H1 (cell line): ENCODE data around the gene GAK. TPM values are rescaled to one million over a fixed set of nuclear protein-coding genes. Genes with fewer than 3 reads are reported as not detected.

Source experiments
- CTCF ChIA-PET: fragments of 300-600 bp; sonication (Branson Sonifier 250); formaldehyde crosslinking; loops from one replicate; lab custom pipeline; 2021; ENCODE audit not compliant: partially characterized antibody; lab: Charles Lee
- POLR2A ChIA-PET: fragments of 300-600 bp; sonication (Branson Sonifier 250); formaldehyde crosslinking; loops from one replicate; lab custom pipeline; 2021; ENCODE audit warnings: inconsistent platforms; ENCODE audit not compliant: partially characterized antibody; lab: Charles Lee
- DNase-seq, 2 experiments: peaks; one replicate each; pipeline versions ENCODE4 v3.0.0 to v3.0.0-alpha.2; 2010 to 2022; ENCODE audit warnings: low spot score in 2 of 2, low read depth in 1 of 2, mixed read lengths in 1 of 2
- FAIRE-seq: peaks from 2 replicates; lab custom pipeline; 2011; peaks lifted over from hg19 to GRCh38; lab: Jason Lieb, UNC
- H2AFZ ChIP-seq: 2 replicates; pipeline ENCODE4 v1.8.1; 2012; ENCODE audit warnings: low read length, inconsistent platforms
- H2AK5ac ChIP-seq: 2 replicates; pipeline ENCODE4 v1.6.1; 2013; ENCODE audit warnings: low read depth, low read length
- H2BK120ac ChIP-seq: replicated peaks from 2 replicates; pipeline ENCODE3; 2013; ENCODE audit warnings: low read depth, low read length, inconsistent platforms
- H2BK12ac ChIP-seq: 2 replicates; pipeline ENCODE4 v1.6.1; 2013; ENCODE audit warnings: low read depth, low read length
- H2BK15ac ChIP-seq: 2 replicates; pipeline ENCODE4 v1.6.1; 2013; ENCODE audit warnings: low read length
- H2BK20ac ChIP-seq: 2 replicates; pipeline ENCODE4 v1.6.1; 2013; ENCODE audit warnings: low read length
- H2BK5ac ChIP-seq: 2 replicates; pipeline ENCODE4 v1.6.1; 2013; ENCODE audit warnings: low read depth, low read length
- H3K14ac ChIP-seq: 2 replicates; pipeline ENCODE4 v1.6.1; 2013; ENCODE audit warnings: inconsistent platforms; ENCODE audit not compliant: insufficient read length
- H3K18ac ChIP-seq: 2 replicates; pipeline ENCODE4 v1.6.1; 2013; ENCODE audit warnings: low read length; ENCODE audit errors: extremely low read depth
- H3K23ac ChIP-seq: 2 replicates; pipeline ENCODE4 v1.6.1; 2013; ENCODE audit warnings: inconsistent platforms; ENCODE audit not compliant: insufficient read length
- H3K23me2 ChIP-seq: 2 replicates; pipeline ENCODE4 v1.6.1; 2013; ENCODE audit warnings: low read depth, low read length
- H3K27ac ChIP-seq: 2 replicates; pipeline ENCODE4 v1.6.1; 2011; ENCODE audit warnings: low read depth, low read length, inconsistent platforms
- H3K27me3 ChIP-seq, 4 experiments: replicated peaks in 1 of 4; 1 replicate in 1 of 4; 2 replicates in 3 of 4; pipeline versions ENCODE4 v1.6.1 to v1.8.1; 2011 to 2013; ENCODE audit warnings: low read length in 3 of 4, mild to moderate bottlenecking in 3 of 4, inconsistent platforms in 2 of 4, mixed read lengths in 2 of 4, moderate library complexity in 1 of 4; ENCODE audit not compliant: control insufficient read depth in 3 of 4, insufficient read depth in 3 of 4; ENCODE audit errors: extremely low read depth in 1 of 4
- H3K36me3 ChIP-seq, 4 experiments: 2 replicates each; pipeline versions ENCODE4 v1.6.1 to v1.8.1; 2011 to 2013; ENCODE audit warnings: mild to moderate bottlenecking in 4 of 4, low read length in 3 of 4, moderate library complexity in 2 of 4, control low read depth in 1 of 4, inconsistent platforms in 1 of 4; ENCODE audit not compliant: insufficient read depth in 4 of 4, control insufficient read depth in 2 of 4
- H3K4ac ChIP-seq: replicated peaks from 2 replicates; pipeline ENCODE3; 2013; ENCODE audit warnings: low read length, low read depth, mixed read lengths, inconsistent platforms; ENCODE audit not compliant: insufficient read length
- H3K4me1 ChIP-seq, 4 experiments: replicated peaks in 1 of 4; 1 replicate in 1 of 4; 2 replicates in 3 of 4; pipeline versions ENCODE4 v1.6.1 to v1.8.1; 2011 to 2013; ENCODE audit warnings: low read length in 3 of 4, inconsistent platforms in 2 of 4, mixed read lengths in 1 of 4; ENCODE audit not compliant: insufficient read depth in 4 of 4, control insufficient read depth in 3 of 4
- H3K4me2 ChIP-seq, 2 experiments: 2 replicates each; pipeline versions ENCODE4 v1.6.1 to v1.8.1; 2011 to 2013; ENCODE audit warnings: low read depth in 2 of 2, low read length in 2 of 2, control low read depth in 1 of 2, inconsistent platforms in 1 of 2, mild to moderate bottlenecking in 1 of 2; ENCODE audit not compliant: insufficient read depth in 1 of 2
- H3K4me3 ChIP-seq, 4 experiments: fragments of 200-600, 300-600 bp in 1 of 4; sonication (generic), shearing (Covaris generic), sonication (Bioruptor Twin) in 1 of 4; 2 replicates each; pipeline versions ENCODE4 v1.5.1 to v1.8.1; 2011 to 2016; ENCODE audit warnings: low read length in 4 of 4, low read depth in 3 of 4, control low read depth in 2 of 4, inconsistent platforms in 2 of 4, mild to moderate bottlenecking in 2 of 4, mixed read lengths in 1 of 4, moderate library complexity in 1 of 4; ENCODE audit not compliant: insufficient read depth in 2 of 4; ENCODE audit errors: extremely low read depth in 1 of 4
- H3K56ac ChIP-seq: replicated peaks from 2 replicates; pipeline ENCODE3; 2013; ENCODE audit warnings: low read depth, mild to moderate bottlenecking, mixed read lengths, low read length, inconsistent platforms; ENCODE audit not compliant: insufficient read length
- H3K79me1 ChIP-seq: 2 replicates; pipeline ENCODE4 v1.6.1; 2013; ENCODE audit warnings: low read depth, low read length, control low read depth
- H3K79me2 ChIP-seq, 2 experiments: 2 replicates each; pipeline versions ENCODE4 v1.6.1 to v1.8.1; 2012 to 2013; ENCODE audit warnings: low read length in 2 of 2, mild to moderate bottlenecking in 2 of 2, inconsistent platforms in 1 of 2; ENCODE audit not compliant: insufficient read depth in 2 of 2, control insufficient read depth in 1 of 2
- H3K9ac ChIP-seq, 4 experiments: replicated peaks in 1 of 4; 1 replicate in 1 of 4; 2 replicates in 3 of 4; pipeline versions ENCODE4 v1.6.1 to v1.8.1; 2011 to 2013; ENCODE audit warnings: low read depth in 3 of 4, low read length in 3 of 4, control low read depth in 2 of 4, mild to moderate bottlenecking in 2 of 4, moderate library complexity in 2 of 4, inconsistent platforms in 1 of 4; ENCODE audit errors: extremely low read depth in 1 of 4
- H3K9me3 ChIP-seq, 2 experiments: 2 replicates each; pipeline versions ENCODE4 v1.6.1 to v1.8.1; 2012 to 2013; ENCODE audit warnings: mild to moderate bottlenecking in 2 of 2, moderate library complexity in 2 of 2, control low read depth in 1 of 2, inconsistent platforms in 1 of 2, low read depth in 1 of 2, low read length in 1 of 2, mixed read lengths in 1 of 2; ENCODE audit not compliant: insufficient read depth in 2 of 2
- H4K20me1 ChIP-seq, 2 experiments: replicated peaks in 1 of 2; 2 replicates each; pipeline versions ENCODE3 to v1.8.1; 2011 to 2013; ENCODE audit warnings: inconsistent platforms in 2 of 2, low read length in 2 of 2, mild to moderate bottlenecking in 1 of 2; ENCODE audit not compliant: insufficient read depth in 2 of 2, control insufficient read depth in 1 of 2
- H4K5ac ChIP-seq: 2 replicates; pipeline ENCODE4 v1.6.1; 2013; ENCODE audit warnings: low read length, low read depth, mixed read lengths, inconsistent platforms; ENCODE audit not compliant: insufficient read length
- H4K8ac ChIP-seq: 2 replicates; pipeline ENCODE4 v1.8.0; 2013; ENCODE audit warnings: mild to moderate bottlenecking, moderate library complexity, low read length, inconsistent platforms; ENCODE audit not compliant: insufficient read depth; ENCODE audit errors: extremely low read depth
- H4K91ac ChIP-seq: replicated peaks from 2 replicates; pipeline ENCODE3; 2013; ENCODE audit warnings: low read length, mixed read lengths, inconsistent platforms; ENCODE audit not compliant: insufficient read length
- CTBP2 ChIP-seq: IDR thresholded peaks from 2 replicates; pipeline ENCODE4 v1.7.0; 2011; ENCODE audit warnings: borderline replicate concordance, mild to moderate bottlenecking, moderate library complexity, mixed read lengths, low read length; ENCODE audit not compliant: insufficient read depth, insufficient read length
- EGR1 ChIP-seq: IDR thresholded peaks from 2 replicates; pipeline ENCODE4 v1.6.1; 2011; ENCODE audit warnings: low read depth, low read length, borderline replicate concordance
- EP300 ChIP-seq, 2 experiments: IDR thresholded peaks; 1 replicate in 1 of 2; 2 replicates in 1 of 2; pipeline ENCODE4 v1.6.1; 2011 to 2012; ENCODE audit warnings: low read depth in 2 of 2, low read length in 2 of 2, mild to moderate bottlenecking in 2 of 2, borderline replicate concordance in 1 of 2, inconsistent platforms in 1 of 2, moderate library complexity in 1 of 2
- WGBS, 2 experiments: shearing (Covaris generic) in 1 of 2; methylation state at CpG; one replicate each; pipeline versions ENCODE4 v1.1.6 to v1.1.7; 2013 to 2015; ENCODE audit warnings: low lambda C conversion rate in 2 of 2, mixed read lengths in 2 of 2, inconsistent platforms in 1 of 2, low coverage in 1 of 2, missing lambda C conversion rate in 1 of 2; ENCODE audit not compliant: insufficient replicate concordance in 2 of 2, insufficient coverage in 1 of 2, insufficient read length in 1 of 2; ENCODE audit errors: extremely low coverage in 1 of 2, missing lambda C conversion rate in 1 of 2; 5-methylcytosine and 5-hydroxymethylcytosine counted together
- polyA plus RNA-seq, 7 experiments: library from polyadenylated mRNA; depleted of rRNA in 3 of 7; stranded (reverse) in 5 of 7; unstranded in 2 of 7; fragments of >200 nt in 5 of 7; fragments of 200-250 nt in 2 of 7; gene quantifications; 1 replicate in 5 of 7; 2 replicates in 1 of 7; 4 replicates in 1 of 7; pipeline versions ENCODE4 v1.2.1 to v1.2.3, GENCODE V29; 2011 to 2013; ENCODE audit warnings: missing spikeins in 2 of 7, mixed read lengths in 2 of 7
- total RNA-seq: library from RNA; stranded (reverse); fragmentation: NEBNext Ultra II Directional; extraction: Animal tissue kit (Norgen Biotek cat#: 25700); gene quantifications from 2 replicates; pipeline ENCODE4 v1.2.1, GENCODE V29; 2021

GAK gene
- total and polyA plus RNA-seq, 2 of the 8 experiments (the other 6 are each of a cell fraction or from before 2014, with no cell fraction given), result 31.5 to 70.8 TPM

DNA sequence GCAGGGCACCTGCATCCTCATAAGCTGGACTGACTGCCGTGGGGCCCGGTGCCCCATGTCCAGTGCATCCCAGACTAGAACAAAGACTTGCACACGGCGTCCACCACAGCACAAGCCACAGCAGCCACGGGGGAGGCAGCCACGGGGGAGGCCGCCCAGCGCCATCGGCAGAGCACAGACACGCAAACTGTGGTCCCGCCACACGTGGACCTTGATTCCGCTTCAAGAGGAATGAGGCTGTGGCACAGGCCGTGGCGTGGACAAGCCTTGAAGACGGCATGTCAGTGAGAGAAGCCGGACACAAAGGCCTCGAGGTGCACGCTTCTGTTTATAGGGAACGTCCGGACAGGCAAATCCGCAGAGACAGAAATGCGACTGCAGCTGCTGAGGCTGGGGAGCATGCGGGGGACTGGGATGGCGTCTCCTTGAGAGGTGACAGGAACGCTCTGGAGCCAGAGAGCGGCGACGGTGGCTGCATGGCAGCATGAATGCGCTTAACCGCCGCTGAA is 96.1 kb downstream of the GAK start:
- CTCF ChIA-PET, result interaction anchor here (0.9 to 1.8 kb wide), 5 partner anchors 11 to 49 kb away, joined by 3 to 6 read pairs (median 4); no protein-coding TSS in a partner anchor
- H3K14ac ChIP-seq, result no peak overlapping the region

More for the DNA sequence above, 96.1 kb downstream of the GAK start:
- no peak for FAIRE-seq
- POLR2A ChIA-PET, result no interaction called here
- H2BK12ac ChIP-seq, result no peak overlapping the region
- no peak overlapping the region for H3K4me2 ChIP-seq
- no peak for DNase-seq
- no peaks in the 10 kb centered on the region for H3K4me1 ChIP-seq
- no peak overlapping the region for H3K23ac ChIP-seq
- H3K23me2 ChIP-seq, result no peaks in the 10 kb centered on the region
- TF ChIP-seq EP300 (IDR thresholded peaks at IDR 0.05; ENCODE audit: borderline replicate concordance in 1 of 2, low read depth in 2 of 2, low read length in 2 of 2), result no peak
- no peak for TF ChIP-seq CTBP2
- TF ChIP-seq EGR1, result peak; percentile 61
- no peak overlapping the region for H2BK15ac ChIP-seq
- no peak overlapping the region for H2BK5ac ChIP-seq
- H3K56ac ChIP-seq, result no peak overlapping the region
- no peak overlapping the region for H2AFZ ChIP-seq
- H2BK120ac ChIP-seq, result no peak overlapping the region
- no peak overlapping the region for H3K27ac ChIP-seq
- H4K5ac ChIP-seq, result no peak overlapping the region
- H3K79me1 ChIP-seq, result no peaks in the 10 kb centered on the region
- no peak overlapping the region for H4K91ac ChIP-seq
- WGBS, 2 experiments, result 90% methylated on average over 28 of the region's 32 CpGs; no CpG with 5 or more reads in 1 of the 2 experiments
- no peaks in the 10 kb centered on the region for H3K27me3 ChIP-seq
- peak overlapping the region; percentile 51; the same call in 1 of the 2 replicates for H4K8ac ChIP-seq
- H3K9me3 ChIP-seq, result peaks cover 6 to 8% of the 10 kb centered on the region in 2 experiments; a peak in 1 of 4 replicates
- no peak overlapping the region for H3K4me3 ChIP-seq
- no peak overlapping the region for H2BK20ac ChIP-seq
- no peak overlapping the region for H3K18ac ChIP-seq
- no peak overlapping the region for H3K4ac ChIP-seq
- H3K79me2 ChIP-seq, result no peaks in the 10 kb centered on the region
- H2AK5ac ChIP-seq, result no peak overlapping the region
- H3K36me3 ChIP-seq, result no peaks in the 10 kb centered on the region
- H3K9ac ChIP-seq, result no peak overlapping the region
- no peaks in the 10 kb centered on the region for H4K20me1 ChIP-seq
